DND-41 (cell line): ENCODE data around the gene ADARB2.

Experiments
- ATAC-seq: fragments of 200-7000 bp; cut with Tn5 transposase; 3 replicates; pipeline ENCODE4 v1.9.1; 2021; ENCODE audit warnings: low read depth; ENCODE audit not compliant: insufficient read depth
- DNase-seq: peaks from one replicate; pipeline ENCODE4 v3.0.0-alpha.2; 2020
- H2AFZ ChIP-seq: 2 replicates; pipeline ENCODE4 v1.6.0; 2012; ENCODE audit warnings: low read depth, low read length
- H3K27ac ChIP-seq: 2 replicates; pipeline ENCODE4 v1.5.1; 2012; ENCODE audit warnings: low read length, inconsistent platforms
- H3K27me3 ChIP-seq: fragments of 200-600 bp; sonication (generic); 2 replicates; pipeline ENCODE4 v1.6.0; 2012; ENCODE audit warnings: low read length, mild to moderate bottlenecking, inconsistent platforms; ENCODE audit not compliant: insufficient read depth, poor library complexity
- H3K36me3 ChIP-seq: 2 replicates; pipeline ENCODE4 v1.5.1; 2012; ENCODE audit warnings: low read length, inconsistent platforms; ENCODE audit not compliant: insufficient read depth
- H3K4me1 ChIP-seq: 2 replicates; pipeline ENCODE4 v1.5.1; 2012; ENCODE audit warnings: mild to moderate bottlenecking, low read length; ENCODE audit not compliant: insufficient read depth
- H3K4me2 ChIP-seq: 2 replicates; pipeline ENCODE4 v1.6.0; 2012; ENCODE audit warnings: mild to moderate bottlenecking, moderate library complexity, low read length, inconsistent platforms; ENCODE audit not compliant: insufficient read depth
- H3K4me3 ChIP-seq, 2 experiments: fragments of 200-600 bp in 1 of 2; shearing (Covaris generic) in 1 of 2; 2 replicates each; pipeline ENCODE4 v1.5.1; 2012 to 2016; ENCODE audit warnings: inconsistent platforms in 2 of 2, low read length in 2 of 2, mild to moderate bottlenecking in 2 of 2, low read depth in 1 of 2, moderate library complexity in 1 of 2
- H3K79me2 ChIP-seq: 2 replicates; pipeline ENCODE4 v1.6.0; 2012; ENCODE audit warnings: low read length, inconsistent platforms; ENCODE audit not compliant: insufficient read depth
- H3K9ac ChIP-seq: 2 replicates; pipeline ENCODE4 v1.6.0; 2012; ENCODE audit warnings: low read depth, mild to moderate bottlenecking, inconsistent platforms, low read length, moderate library complexity
- H3K9me3 ChIP-seq: 2 replicates; pipeline ENCODE4 v1.5.1; 2012; ENCODE audit warnings: low read length, moderate library complexity, mild to moderate bottlenecking, inconsistent platforms; ENCODE audit not compliant: insufficient read depth, severe bottlenecking
- H4K20me1 ChIP-seq: 2 replicates; pipeline ENCODE4 v1.6.0; 2012; ENCODE audit warnings: low read length; ENCODE audit not compliant: insufficient read depth
- CTCF ChIP-seq: IDR thresholded peaks from 2 replicates; pipeline ENCODE4 v1.5.1; 2012; ENCODE audit warnings: borderline replicate concordance, low read length, moderate library complexity, mild to moderate bottlenecking; ENCODE audit not compliant: poor library complexity, severe bottlenecking; ENCODE audit errors: extremely low read depth
- EZH2 ChIP-seq: IDR thresholded peaks from 3 replicates; pipeline ENCODE4 v1.6.1; 2012; ENCODE audit warnings: borderline replicate concordance, low read depth, mild to moderate bottlenecking, moderate library complexity, low read length, inconsistent platforms; ENCODE audit not compliant: severe bottlenecking

Gene ADARB2

GRCh38 chr10:1382711-1383110 lies 354.6 kb downstream of the ADARB2 start:
- H4K20me1 ChIP-seq, result no peaks in the 10 kb centered on the region
- no peak for TF ChIP-seq CTCF
- no peak for TF ChIP-seq EZH2
- H3K27ac ChIP-seq, result no peak overlapping the region
- ATAC-seq (no peak), DNase-seq (no peak)
- no peak overlapping the region for H3K4me2 ChIP-seq
- peaks cover 6% of the 10 kb centered on the region for H3K27me3 ChIP-seq
- H3K4me1 ChIP-seq, result no peaks in the 10 kb centered on the region
- no peaks in the 10 kb centered on the region for H3K79me2 ChIP-seq
- no peak overlapping the region for H3K9ac ChIP-seq
- H3K9me3 ChIP-seq, result peaks cover 7% of the 10 kb centered on the region
- no peak overlapping the region for H3K4me3 ChIP-seq
- no peak overlapping the region for H2AFZ ChIP-seq
- H3K36me3 ChIP-seq, result no peaks in the 10 kb centered on the region

GRCh38 chr10:1381339-1381738 lies 356.0 kb downstream of the ADARB2 start:
- TF ChIP-seq EZH2, result no peak
- TF ChIP-seq CTCF, result no peak
- H4K20me1 ChIP-seq, result no peaks in the 10 kb centered on the region

GRCh38 chr10:1380088-1380671 lies 357.1 kb downstream of the ADARB2 start:
- Histone ChIP-seq H3K79me2 (no peaks in the 10 kb centered on the region), H3K4me2 (no peak overlapping the region), H3K9me3 (no peaks in the 10 kb centered on the region), H3K9ac (no peak overlapping the region), H3K4me3 (no peak overlapping the region), H3K4me1 (no peaks in the 10 kb centered on the region), H4K20me1 (no peaks in the 10 kb centered on the region), H3K27ac (no peak overlapping the region), H2AFZ (no peak overlapping the region), H3K36me3 (no peaks in the 10 kb centered on the region), H3K27me3 (peaks cover 6% of the 10 kb centered on the region)
- ATAC-seq (no peak), DNase-seq (no peak)
- TF ChIP-seq EZH2 (no peak), CTCF (no peak)

More at GRCh38 chr10:1381339-1381738, 356.0 kb downstream of the ADARB2 start:
- Histone ChIP-seq H3K4me3 (no peak overlapping the region), H3K4me1 (no peaks in the 10 kb centered on the region), H3K79me2 (no peaks in the 10 kb centered on the region), H3K4me2 (no peak overlapping the region), H2AFZ (no peak overlapping the region), H3K9ac (no peak overlapping the region), H3K9me3 (peaks cover 3% of the 10 kb centered on the region), H3K36me3 (no peaks in the 10 kb centered on the region), H3K27ac (no peak overlapping the region), H3K27me3 (peaks cover 6% of the 10 kb centered on the region)
- DNase-seq, result no peak
- no peak for ATAC-seq
